ENCODE measurements around the gene GFOD2.

DNA sequence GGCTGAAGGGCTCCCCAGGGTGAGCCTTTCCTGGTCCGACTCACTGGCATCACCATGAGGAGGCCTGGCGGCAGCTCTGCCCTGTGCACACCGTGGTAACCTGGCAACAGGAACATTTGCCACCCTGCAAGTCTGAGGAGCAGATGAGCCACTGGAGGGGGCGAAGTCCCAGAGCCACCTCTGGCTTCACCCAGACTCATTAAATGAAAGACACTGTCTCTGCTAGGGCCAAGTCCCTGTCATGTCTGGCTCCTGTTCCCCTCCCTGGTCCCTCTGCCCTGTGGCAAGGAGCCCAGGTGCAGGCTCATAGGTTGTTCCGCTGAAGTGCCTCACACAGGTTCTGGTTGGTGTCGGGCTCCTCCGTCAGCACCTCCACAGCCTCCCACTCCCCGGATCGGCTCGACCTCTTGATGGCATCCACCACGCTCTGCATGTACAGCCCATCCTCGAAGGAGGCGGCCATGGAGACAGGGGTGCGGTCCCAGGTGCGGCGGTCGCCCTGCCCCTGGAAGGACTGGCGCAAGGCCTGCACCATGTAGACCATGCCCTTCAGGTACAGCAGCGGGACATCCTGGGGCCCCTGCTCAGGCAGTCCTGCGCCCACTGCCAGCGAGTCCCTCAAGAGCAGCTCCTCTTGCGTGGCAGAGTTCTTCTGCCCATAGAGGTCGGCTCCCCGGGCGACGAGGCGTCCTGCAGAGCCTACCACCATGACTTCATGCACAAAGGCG lies 44.1 kb downstream of the GFOD2 start:
- TF ChIP-seq, protein P1, sequence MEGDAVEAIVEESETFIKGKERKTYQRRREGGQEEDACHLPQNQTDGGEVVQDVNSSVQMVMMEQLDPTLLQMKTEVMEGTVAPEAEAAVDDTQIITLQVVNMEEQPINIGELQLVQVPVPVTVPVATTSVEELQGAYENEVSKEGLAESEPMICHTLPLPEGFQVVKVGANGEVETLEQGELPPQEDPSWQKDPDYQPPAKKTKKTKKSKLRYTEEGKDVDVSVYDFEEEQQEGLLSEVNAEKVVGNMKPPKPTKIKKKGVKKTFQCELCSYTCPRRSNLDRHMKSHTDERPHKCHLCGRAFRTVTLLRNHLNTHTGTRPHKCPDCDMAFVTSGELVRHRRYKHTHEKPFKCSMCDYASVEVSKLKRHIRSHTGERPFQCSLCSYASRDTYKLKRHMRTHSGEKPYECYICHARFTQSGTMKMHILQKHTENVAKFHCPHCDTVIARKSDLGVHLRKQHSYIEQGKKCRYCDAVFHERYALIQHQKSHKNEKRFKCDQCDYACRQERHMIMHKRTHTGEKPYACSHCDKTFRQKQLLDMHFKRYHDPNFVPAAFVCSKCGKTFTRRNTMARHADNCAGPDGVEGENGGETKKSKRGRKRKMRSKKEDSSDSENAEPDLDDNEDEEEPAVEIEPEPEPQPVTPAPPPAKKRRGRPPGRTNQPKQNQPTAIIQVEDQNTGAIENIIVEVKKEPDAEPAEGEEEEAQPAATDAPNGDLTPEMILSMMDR (IDR thresholded peaks at IDR 0.05; ENCODE audit: poor library complexity): no peak
- TF ChIP-seq EZH2 (IDR thresholded peaks at IDR 0.05; ENCODE audit: borderline replicate concordance): no peak
- TF ChIP-seq EZH2phosphoT487 (IDR thresholded peaks at IDR 0.05; ENCODE audit: low read depth, severe bottlenecking, unreplicated experiment): no peak

Data from hepatocyte (in vitro differentiated cells).